ENCODE results near the gene GGA2.

- no peak for TF ChIP-seq CTCF (IDR thresholded peaks at IDR 0.05; ENCODE audit: low read depth, low read length)
- no peak for TF ChIP-seq MAX (IDR thresholded peaks at IDR 0.05; ENCODE audit: low read depth, low read length)
- no peak for TF ChIP-seq POLR2A (IDR thresholded peaks at IDR 0.05; ENCODE audit: extremely low read depth, insufficient read length)
These were observed 39.6 kb upstream of the GGA2 start for GRCh38 chr16:23549938-23550337.

Data from NB4 (cell line).